Gastrocnemius medialis (tissue), 4 donors: ENCODE results near the gene PDGFRB. TPM values are rescaled to one million over a fixed set of nuclear protein-coding genes. Genes with fewer than 3 reads are reported as not detected.

ENCODE experiments used
- ATAC-seq, 2 donors: fragments of 150-250 bp; one replicate each; pipeline ENCODE4 v1.9.1; 2016
- DNase-seq, 2 donors: peaks; one replicate each; pipeline ENCODE4 v3.0.0-alpha.2; 2019
- H3K27ac ChIP-seq, 4 donors: fragments of 200-600 bp; sonication (generic); 1 replicate in 1 of 4; 2 replicates in 3 of 4; pipeline ENCODE4 v1.5.1; 2016 to 2018; ENCODE audit warnings: mild to moderate bottlenecking in 2 of 4, moderate library complexity in 1 of 4
- H3K27me3 ChIP-seq, 3 donors: fragments of 200-600 bp; sonication (generic) in 2 of 3; 1 replicate in 1 of 3; 2 replicates in 2 of 3; pipeline versions ENCODE4 v1.5.1 to v1.6.0; 2016 to 2019; ENCODE audit warnings: mild to moderate bottlenecking in 1 of 3, moderate library complexity in 1 of 3
- H3K36me3 ChIP-seq, 2 donors: fragments of 200-600 bp; sonication (generic) in 1 of 2; one replicate each; pipeline ENCODE4 v1.5.1; 2017 to 2018
- H3K4me1 ChIP-seq, 2 donors: fragments of 200-600 bp; sonication (generic) in 1 of 2; one replicate each; pipeline ENCODE4 v1.5.1; 2016 to 2017; ENCODE audit warnings: mild to moderate bottlenecking in 2 of 2
- H3K4me3 ChIP-seq, 4 donors: fragments of 200-600 bp; sonication (generic) in 3 of 4; 1 replicate in 1 of 4; 2 replicates in 3 of 4; pipeline ENCODE4 v1.5.1; 2016 to 2019; ENCODE audit warnings: mild to moderate bottlenecking in 2 of 4
- H3K9me3 ChIP-seq, 3 donors: fragments of 200-600 bp; sonication (generic) in 2 of 3; 1 replicate in 1 of 3; 2 replicates in 2 of 3; pipeline ENCODE4 v1.5.1; 2016 to 2019
- POLR2A ChIP-seq, 2 donors: fragments of 450-650 bp; IDR thresholded peaks; one replicate each; pipeline ENCODE4 v1.6.1; 2017; ENCODE audit warnings: antibody characterized with exemption in 2 of 2, mild to moderate bottlenecking in 2 of 2, moderate library complexity in 2 of 2
- in situ Hi-C, 4 donors: fragments of 200-750 bp; cut with MboI; loops; one replicate each; pipeline versions ENCODE4 v1.15.0 to v1.8.0; 2017; ENCODE audit warnings: low sequenced_read_pairs in 4 of 4
- intact Hi-C: fragments of 100-400 bp; cut with DNase I; formaldehyde crosslinking; loops from one replicate; pipeline ENCODE4 v1.15.1; 2023; ENCODE audit warnings: low total_unique reads
- total RNA-seq, 4 donors: library from RNA; depleted of rRNA; stranded (reverse); fragments of >200 nt; gene quantifications; one replicate each; pipeline versions ENCODE4 v1.1.0 to v1.2.3, GENCODE V29; 2016
- TF ChIP-seq, protein P1 (sequence below), 5 experiments: fragments of 450-650 bp in 3 of 5; fragments of 200-600 bp in 2 of 5; sonication (generic) in 2 of 5; IDR thresholded peaks in 4 of 5; conservative IDR thresholded peaks in 1 of 5; 1 replicate in 4 of 5; 2 replicates in 1 of 5; pipeline ENCODE4 v1.5.1; 2016 to 2019; ENCODE audit warnings: antibody characterized with exemption in 5 of 5, mild to moderate bottlenecking in 3 of 5, moderate library complexity in 3 of 5

The PDGFRB gene
- total RNA-seq, 4 donors from 2014 or later: 27.9 to 58.4 (median 52.5) TPM

DNA sequence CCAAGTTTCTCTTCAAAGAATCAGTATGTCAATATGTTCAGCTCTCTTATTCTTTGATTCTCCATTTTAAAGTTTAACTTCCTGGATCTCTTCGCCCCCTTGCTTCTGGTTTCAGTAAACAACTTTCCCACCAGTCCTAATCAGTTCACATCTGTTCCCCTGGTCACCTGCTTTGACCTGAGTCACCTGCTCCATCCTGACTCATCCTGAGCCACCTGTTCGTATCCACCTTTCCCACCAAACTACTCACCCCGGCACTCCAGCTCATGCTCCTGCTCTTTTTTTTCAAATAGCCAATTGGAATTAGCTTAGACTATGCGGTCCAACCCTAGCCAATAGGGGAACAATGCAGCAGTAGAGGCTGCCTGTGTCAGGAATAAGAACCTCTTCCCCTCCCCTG, 45.7 kb downstream of the PDGFRB start:
- intact Hi-C loops (no loop called here), in situ Hi-C loops (no loop called here)
- Histone ChIP-seq H3K36me3 (no peaks in the 10 kb centered on the region), H3K4me3 (no peak overlapping the region), H3K27ac (no peak overlapping the region), H3K9me3 (no peaks in the 10 kb centered on the region), H3K27me3 (no peaks in the 10 kb centered on the region), H3K4me1 (no peaks in the 10 kb centered on the region)
- ATAC-seq: no peak
- TF ChIP-seq, protein P1, sequence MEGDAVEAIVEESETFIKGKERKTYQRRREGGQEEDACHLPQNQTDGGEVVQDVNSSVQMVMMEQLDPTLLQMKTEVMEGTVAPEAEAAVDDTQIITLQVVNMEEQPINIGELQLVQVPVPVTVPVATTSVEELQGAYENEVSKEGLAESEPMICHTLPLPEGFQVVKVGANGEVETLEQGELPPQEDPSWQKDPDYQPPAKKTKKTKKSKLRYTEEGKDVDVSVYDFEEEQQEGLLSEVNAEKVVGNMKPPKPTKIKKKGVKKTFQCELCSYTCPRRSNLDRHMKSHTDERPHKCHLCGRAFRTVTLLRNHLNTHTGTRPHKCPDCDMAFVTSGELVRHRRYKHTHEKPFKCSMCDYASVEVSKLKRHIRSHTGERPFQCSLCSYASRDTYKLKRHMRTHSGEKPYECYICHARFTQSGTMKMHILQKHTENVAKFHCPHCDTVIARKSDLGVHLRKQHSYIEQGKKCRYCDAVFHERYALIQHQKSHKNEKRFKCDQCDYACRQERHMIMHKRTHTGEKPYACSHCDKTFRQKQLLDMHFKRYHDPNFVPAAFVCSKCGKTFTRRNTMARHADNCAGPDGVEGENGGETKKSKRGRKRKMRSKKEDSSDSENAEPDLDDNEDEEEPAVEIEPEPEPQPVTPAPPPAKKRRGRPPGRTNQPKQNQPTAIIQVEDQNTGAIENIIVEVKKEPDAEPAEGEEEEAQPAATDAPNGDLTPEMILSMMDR (IDR thresholded peaks at IDR 0.05 in 4 of 5, conservative IDR thresholded peaks at IDR 0.05 in 1 of 5): no peak
- DNase-seq: no peak

DNA sequence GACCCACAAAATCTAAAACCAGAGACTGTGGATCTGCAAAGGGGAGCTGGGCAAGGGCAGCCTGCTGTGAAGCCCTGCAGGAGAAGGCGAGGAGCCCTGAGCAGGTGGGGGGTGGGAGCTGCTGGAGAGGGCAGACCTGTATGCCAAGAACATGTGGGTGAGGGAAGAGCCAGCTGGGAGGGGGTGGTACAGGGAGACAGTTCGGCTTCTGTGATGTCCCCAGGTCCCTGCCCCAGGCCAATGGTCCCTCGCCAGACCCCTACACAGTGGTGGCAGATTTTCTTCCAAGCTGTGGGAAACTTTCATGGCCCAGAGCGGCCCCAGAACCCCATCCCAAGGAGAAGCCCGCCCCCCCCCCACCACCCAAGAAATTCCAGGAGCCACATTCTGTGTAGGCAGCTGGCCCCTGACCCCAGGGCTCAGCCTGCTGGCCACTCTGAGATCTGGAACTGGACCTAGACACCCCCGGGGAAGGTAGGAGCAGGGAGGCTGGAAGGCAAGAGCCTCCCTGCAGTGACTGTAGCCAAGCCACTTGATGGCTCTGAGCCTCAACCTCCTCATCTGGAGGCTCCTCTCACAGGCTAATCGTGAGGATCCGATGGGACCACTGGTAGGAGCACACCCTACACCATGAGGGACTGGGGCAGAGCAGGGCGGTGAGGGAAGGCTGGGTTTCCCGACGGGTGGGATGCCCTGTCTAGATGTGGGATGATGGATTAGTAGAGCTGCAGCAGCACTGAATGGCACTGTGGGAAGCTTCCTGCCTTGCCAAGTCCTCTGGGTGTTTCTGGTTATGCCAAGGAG, 46.7 kb downstream of the PDGFRB start:
- Histone ChIP-seq H3K4me1 (no peaks in the 10 kb centered on the region), H3K27ac (no peak overlapping the region), H3K27me3 (no peaks in the 10 kb centered on the region), H3K4me3 (no peak overlapping the region), H3K9me3 (no peaks in the 10 kb centered on the region), H3K36me3 (no peaks in the 10 kb centered on the region)
- intact Hi-C loops (no loop called here), in situ Hi-C loops (no loop called here)
- TF ChIP-seq, protein P1 (IDR thresholded peaks at IDR 0.05 in 4 of 5, conservative IDR thresholded peaks at IDR 0.05 in 1 of 5): no peak
- TF ChIP-seq POLR2A (IDR thresholded peaks at IDR 0.05): no peak
- ATAC-seq (no peak), DNase-seq (no peak)

DNA sequence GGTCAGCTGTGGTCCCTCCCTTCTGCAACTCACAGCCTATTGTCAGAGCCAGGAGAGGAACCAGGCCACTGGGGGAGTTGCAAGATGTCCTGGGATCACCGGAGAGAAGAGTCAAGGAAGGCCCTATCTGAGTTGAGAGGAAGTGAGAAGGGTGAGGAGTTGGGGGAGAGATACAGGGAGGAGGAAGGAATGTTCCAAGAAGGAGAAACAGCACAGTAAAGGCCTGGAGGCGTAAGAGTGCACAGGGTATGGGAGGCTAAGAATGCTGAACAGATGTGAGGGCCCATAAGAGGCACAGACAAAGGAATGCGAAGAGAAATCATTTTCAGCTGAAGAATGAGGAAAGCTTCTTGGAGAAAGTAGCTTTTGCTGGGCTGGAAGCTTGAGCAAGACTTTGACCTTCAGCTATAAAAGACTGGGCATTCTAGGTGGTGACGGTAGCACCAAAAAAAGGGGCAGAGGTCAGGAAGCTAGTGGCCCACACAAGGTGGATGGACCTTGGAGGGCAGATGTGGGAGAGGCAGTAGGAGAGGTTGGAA, 47.7 kb downstream of the PDGFRB start:
- ATAC-seq (no peak), DNase-seq (no peak)
- Histone ChIP-seq H3K36me3 (no peaks in the 10 kb centered on the region), H3K9me3 (no peaks in the 10 kb centered on the region), H3K27me3 (no peaks in the 10 kb centered on the region), H3K27ac (no peak overlapping the region), H3K4me1 (no peaks in the 10 kb centered on the region), H3K4me3 (no peak overlapping the region)
- intact Hi-C loops (no loop called here), in situ Hi-C loops (no loop called here)
- TF ChIP-seq, protein P1 (IDR thresholded peaks at IDR 0.05 in 4 of 5, conservative IDR thresholded peaks at IDR 0.05 in 1 of 5): no peak
- TF ChIP-seq POLR2A (IDR thresholded peaks at IDR 0.05): no peak

DNA sequence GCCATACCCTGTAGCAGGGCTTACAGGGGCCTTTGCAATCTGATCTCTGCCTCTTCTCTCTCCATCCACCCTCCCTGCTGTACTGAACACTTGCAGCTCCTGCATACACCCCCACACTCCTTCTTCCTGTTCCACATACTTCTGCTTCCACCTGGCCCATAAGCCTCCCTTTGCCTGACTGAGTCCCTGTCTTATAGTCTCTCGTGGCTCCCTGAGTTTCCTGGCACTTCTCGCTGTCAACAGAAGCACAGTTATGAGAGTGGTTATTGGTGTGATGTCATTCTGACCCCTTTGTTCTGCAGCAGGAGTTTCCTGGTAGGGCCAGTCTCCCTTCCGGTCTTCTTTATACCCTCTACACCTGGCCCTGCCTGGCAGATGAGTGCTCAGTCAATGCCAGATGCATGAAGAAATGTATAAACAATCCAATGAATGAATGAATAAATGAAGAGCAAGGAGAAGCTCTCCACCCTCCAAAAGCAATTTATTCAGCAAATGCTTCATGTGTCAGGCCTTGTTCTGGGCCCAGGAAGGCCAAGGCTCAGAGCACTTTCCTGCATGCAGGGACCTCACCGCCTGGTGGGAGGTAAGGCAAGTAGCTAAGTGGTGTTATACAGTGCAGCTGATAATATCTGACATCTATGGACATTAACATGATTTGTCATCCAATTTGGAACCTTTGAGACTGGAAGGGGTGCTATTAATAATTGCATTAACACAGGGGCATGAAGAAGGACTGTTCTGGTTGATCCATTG, 48.8 kb downstream of the PDGFRB start:
- no peaks in the 10 kb centered on the region for H3K4me1 ChIP-seq
- H3K4me3 ChIP-seq: no peak overlapping the region
- H3K36me3 ChIP-seq: no peaks in the 10 kb centered on the region
- H3K27ac ChIP-seq: no peak overlapping the region
- no peaks in the 10 kb centered on the region for H3K27me3 ChIP-seq
- intact Hi-C loops: no loop called here
- in situ Hi-C loops: no loop called here
- DNase-seq: no peak
- ATAC-seq: no peak
- TF ChIP-seq POLR2A (IDR thresholded peaks at IDR 0.05): no peak
- TF ChIP-seq, protein P1 (IDR thresholded peaks at IDR 0.05 in 4 of 5, conservative IDR thresholded peaks at IDR 0.05 in 1 of 5): no peak
- H3K9me3 ChIP-seq: no peaks in the 10 kb centered on the region
